Glomerular visceral epithelial cell (primary cell): Measurements from ENCODE around the gene WNK3.

Experiments used
- DNase-seq: peaks from one replicate; pipeline ENCODE4 v3.0.0-alpha.2; 2016; ENCODE audit errors: extremely low spot score

The WNK3 gene

DNA sequence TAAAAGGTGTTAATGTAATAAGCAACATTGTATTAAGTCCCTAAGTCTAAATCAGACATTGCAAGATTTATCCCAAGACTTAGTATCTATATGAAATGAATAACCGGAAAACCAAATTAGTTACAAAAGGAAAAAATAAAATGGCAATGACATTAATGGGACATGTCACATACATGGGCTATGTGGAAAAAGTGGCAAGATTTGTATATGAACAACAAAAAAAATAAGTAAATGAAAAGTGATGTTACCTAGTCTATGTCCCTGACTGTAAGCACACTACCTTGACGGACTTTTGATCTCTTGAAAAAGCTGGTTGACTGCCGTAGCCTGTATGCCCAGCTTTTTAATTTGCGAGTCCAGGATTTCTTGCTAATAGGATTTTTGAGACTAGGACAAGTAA, 119.3 kb downstream of the WNK3 start:
- DNase-seq: no peak

DNA sequence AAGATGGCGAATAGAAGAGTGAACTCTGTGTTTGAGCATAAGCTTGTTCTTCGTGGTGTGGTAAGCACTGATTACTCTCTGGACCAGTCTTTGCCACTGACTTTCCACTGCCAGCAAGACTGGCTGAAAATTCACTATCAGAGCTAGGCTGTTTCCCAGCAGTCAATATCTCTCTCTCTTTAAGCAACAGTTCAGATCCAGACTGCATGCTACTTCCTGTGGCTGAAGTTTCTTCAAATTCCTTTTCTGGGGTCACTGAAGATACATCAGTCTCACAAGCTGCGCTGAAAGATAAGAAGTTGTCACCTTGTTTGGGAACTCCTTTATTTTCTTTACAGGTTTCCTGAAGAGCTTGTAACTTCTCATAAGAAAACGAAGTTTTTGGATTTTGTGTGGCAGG, 120.8 kb downstream of the WNK3 start:
- no peak for DNase-seq

DNA sequence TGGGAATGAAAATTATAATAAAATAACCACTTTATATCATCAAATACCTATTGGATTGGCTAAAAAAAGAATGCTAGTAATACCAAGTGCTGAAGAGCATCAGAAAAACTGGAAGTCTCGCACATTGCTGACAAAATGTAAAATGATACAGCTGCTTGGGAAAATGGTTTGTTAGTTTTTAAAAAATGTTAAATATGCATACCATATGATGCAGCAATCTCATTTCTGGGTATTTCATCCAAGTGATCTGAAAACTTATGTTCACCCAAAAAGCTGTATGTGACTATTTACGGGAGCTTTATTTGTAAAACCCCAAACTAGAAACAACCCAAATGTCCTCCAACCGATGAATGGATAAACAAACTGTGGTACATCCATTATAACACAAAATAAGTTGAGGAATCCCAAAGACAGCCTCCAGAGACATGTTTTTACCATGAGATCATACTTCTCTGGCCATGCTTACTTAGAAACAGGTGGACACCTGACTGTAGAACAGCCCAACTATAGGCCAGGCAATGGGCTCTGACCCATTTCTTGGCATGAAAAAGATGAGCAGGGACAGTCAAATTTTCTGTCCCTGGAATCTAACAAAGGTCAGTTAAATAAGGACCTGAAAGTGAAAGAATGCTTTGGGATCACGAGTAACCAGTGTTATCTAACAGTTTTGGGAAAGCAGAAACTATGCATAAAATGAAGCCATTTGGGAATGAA, 127.3 kb downstream of the WNK3 start:
- no peak for DNase-seq

DNA sequence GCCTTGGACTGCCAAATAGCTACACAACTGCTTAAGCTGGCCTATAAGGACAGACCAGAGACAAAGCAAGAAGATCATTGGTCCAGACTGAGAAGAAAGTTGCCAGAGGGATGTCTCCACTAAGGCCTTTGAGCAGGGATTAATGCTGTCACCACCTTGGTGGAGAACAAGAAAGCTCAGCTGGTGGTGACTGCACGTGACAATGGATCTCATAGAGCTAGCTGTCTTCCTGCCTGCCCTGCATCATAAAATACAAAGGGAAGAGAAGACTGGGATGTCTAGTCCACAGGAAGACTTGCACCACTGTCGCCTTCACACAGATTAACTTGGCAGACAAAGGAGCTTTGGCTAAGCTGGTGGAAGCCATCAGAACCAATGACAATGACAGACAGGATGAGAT, 134.3 kb downstream of the WNK3 start:
- DNase-seq: no peak

DNA sequence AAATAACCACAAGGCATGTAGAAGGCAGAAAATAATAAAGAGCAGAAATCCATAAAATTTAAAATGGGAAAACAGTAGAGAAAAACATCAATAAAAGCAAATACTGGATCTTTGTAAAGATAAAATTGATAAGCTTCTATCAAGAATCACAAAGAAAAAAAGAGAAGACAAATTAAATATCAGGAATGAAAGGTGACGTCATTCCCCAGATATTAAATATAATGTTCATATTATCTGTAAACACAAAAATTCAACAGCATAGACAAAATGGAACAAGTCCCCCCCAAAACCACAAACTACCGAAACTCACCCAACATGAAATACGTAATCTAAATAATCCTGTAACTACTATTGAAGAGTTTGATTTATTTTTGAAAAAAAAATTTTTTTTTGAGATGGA, 144.2 kb downstream of the WNK3 start:
- no peak for DNase-seq

DNA sequence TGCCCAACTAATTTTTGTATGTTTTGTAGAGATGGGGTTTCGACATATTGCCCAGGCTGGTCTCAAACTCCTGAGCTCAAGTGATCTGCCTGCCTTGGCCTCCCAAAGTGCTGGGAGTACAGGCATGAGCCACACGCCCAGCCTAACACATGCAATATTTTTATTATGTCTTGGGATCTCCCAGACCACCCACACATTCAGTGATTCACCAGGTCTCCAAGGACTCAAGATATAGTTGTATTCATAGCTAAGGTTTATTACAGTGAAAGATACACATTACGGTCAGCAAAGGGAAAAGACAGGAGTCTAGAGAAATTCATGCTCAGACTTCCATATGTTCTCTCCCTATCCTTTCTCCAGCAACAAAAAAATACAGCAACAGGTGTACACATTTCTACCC, 149.3 kb downstream of the WNK3 start:
- DNase-seq: no peak

DNA sequence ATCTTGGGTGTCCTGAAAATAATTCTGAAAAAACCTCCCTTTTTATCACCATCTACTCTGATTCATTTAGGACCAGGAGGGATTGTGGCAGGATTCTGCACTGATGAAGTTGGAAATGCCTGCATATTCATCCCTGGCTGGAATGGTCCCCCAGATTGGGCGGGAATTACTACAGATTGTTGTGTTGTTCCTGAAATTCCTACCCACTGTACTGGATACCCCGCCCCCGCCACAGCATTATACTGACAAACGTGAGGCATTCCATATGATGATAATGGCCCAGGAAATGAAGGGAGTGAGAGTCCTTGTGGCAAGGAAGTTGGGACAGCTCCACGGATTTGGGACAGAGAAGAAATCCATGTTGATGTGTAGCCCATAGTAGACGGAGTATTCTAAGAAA, 159.6 kb downstream of the WNK3 start:
- no peak for DNase-seq

DNA sequence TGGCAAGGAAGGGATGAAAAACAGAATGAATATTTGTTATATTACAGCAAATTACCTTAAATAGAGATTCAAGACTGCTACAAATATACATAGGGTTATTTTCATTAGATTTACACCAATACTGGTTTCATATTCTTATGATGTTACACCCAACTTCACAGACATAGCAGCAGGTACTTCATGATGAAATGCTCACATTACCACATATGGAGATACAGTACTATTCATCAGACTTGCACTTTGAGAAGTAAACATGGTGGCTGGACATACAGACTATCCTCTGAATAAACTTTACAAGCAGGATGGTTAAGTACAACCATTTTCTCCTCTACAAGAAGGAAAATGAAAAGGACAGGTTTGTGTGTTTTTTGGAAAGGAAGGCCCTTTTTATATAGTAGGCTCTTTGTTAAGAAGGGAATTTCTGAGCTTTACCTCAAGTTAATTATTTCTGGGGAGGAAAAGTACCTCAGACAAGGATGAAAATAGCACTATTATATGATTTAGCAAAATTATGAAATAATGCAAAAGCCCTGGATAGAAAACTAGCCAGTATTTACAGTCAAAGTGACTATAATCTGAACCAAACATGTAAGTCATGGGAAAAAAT, 162.8 kb downstream of the WNK3 start:
- DNase-seq: no peak

DNA sequence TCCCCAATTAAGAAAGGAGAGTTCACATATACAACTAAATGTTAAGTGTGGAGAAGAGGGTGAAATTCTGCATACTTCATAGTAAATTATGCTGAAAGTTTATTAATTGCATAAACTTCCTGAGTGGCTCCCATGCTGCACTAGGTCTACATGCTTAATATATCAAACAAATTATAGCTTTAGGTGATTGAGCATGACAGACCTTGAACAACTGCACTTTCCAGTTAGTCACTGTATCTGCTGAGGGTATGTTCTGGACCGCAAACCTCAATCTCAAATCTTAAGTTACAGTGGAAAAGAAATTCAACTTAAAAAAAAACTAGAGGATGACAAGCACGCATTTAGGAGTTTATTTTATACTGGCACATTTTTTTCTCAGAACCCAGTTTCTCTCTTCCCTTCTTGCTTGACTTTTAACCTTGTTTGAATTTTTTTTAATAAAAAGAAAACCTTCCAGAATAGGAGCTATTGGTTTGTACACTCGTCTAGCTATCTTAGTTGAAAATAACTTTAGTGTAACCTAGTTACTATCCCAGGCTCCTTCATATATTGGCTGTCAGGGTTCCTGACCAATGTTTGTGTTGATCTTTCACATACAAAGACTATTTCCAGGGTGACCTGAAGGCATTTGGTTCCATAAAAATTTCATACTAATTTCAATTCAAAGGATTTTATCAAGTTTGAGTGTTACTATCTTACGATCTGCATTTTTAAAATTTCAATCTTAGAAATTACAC, 164.6 kb downstream of the WNK3 start:
- no peak for DNase-seq

DNA sequence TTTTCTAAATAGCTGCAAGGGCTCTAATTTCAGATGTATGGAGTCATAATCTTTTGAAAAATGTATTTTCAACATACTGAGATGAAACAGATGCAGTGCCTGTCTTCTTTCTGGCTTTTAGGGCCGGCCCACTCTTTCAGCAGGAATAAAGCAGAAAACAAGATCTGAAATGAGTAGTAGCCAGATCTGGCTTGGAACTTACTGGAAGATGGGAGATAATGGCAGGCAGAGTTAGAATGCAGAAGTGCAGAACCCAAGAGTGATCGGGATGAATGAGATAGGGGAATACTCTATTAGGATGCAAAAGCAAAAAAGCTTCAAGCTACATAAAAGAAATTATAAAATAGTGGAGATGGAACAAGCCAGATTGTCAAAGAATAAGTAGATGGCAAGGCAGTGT, 173.4 kb downstream of the WNK3 start:
- DNase-seq: no peak

DNA sequence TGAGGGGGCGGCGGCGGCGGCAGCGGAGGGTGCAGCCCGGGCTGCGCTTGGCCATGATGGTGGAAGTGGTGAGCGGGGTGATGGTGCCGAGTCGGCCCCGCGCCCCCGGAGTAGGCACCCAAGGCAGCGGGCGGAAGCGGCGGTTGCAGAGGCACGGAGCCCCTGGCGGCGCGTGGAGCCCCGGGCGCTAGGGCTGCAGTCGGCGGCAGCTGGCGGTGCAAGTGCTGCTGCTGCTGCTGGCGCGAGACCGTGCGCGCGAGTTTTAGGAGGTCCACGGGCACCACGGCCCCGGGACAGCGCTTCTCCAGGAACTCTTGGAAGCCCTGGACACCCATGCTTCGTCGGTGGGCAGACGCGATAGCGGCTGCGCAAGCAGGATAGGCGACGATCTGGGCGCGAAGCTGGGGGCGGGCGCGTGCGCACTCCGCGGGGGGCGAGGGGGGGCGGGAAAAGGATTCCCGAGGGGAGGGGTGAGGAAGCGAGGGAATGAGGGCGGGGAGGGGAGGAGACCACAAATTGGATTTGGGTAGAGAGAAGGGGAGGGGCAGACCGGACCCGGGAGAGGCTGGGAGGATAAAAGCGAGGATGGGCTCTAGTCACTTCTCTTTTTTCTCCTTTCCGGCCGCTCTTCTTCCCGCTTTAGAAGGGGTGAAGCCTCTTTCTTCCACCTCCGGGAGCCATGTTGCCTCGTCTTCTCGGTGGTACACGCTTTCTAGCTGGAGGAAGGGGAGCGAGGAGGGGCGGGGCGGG, 174.8 kb downstream of the WNK3 start, which contains the start of gene FAM120C:
Gene FAM120C (minus strand): TSS at position 391 of the 750 bp plus-strand sequence. CDS start 56 bp downstream, at position 335.
- DNase-seq: peak; percentile 78

DNA sequence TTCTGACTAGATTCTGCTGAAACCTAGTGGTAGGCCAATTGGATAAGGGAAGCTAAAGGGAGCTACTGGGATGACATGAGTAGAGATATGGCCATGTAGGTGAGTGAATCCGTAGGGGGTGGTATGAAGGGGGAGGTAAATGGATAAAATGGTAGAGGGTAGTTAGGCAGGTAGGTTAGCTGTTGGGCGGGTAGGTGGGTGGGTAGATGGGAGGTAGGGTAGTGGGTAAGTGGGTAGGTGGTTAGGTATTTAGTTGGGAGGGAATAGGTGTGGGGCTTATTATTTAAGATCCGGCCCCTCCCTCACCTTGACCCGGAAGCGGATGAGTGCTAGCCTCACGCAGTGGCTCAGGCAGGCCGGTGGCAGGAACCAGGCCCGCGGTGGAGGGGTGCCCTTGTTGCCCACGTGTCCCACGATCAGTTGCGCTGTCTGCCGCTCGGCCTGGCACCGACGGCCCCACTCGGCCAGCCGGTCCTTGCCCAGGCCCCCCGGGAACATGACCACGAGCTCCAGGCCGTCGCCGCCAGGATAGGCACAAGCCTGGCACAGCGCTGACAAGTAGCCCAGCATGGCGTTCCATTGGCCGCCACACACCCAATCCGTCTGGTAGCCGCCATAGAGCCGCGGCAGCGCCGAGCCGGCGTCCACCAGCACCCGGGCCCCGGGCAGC, 175.5 kb downstream of the WNK3 start:
- peak; percentile 36 for DNase-seq

DNA sequence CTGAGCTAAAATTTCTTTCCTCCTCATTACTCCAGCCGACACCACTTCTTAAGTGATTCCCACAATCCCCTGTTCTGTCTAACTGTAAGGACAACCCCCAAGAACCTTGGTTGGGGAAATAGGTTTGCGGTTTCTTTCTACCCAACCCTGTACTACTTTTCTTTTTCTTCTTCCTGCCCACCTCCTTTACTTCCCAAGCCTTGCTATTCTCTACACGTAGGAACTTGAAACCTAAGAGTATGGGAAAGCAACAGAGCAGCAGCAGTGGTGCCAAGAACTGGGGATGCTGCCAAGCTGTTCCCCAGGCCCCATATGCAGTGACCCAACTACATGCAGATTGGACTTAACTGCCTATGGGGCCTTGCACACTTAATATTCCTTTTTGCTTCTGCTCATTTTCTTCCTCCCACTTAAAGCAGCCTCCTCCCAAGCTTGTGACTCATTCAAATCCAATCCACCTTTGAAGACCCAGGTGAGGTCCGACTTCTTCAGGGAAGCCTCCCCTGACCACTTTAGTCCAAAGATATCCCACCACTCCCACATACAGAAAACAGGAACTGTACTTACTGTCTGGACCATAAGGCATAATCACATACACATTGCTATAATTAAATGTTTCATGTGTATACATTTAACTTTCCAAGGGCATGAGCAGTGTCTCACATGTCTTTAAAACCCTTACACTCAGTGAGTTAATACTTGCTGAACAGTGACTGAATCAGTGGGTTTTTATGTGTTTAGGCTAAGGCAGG, 176.5 kb downstream of the WNK3 start:
- peak; percentile 37 for DNase-seq

DNA sequence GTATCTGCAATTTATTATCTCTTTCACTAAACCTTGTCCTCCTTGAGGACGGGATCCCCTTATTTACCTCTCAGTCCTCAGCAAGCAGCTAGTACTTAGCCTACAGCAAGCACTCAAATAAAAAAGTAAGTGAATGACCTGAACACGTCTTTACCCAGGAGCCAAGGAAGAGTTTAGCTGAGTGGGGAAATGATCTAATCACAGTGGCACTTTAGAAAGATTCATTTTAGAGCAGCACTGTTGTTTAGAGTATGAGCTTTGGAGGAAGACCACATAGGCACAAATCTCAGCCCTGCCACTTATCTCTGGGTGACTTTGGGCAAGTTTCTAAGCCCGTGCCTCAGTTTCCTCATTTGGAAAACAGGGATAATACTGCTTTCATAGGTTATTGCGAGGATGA, 177.4 kb downstream of the WNK3 start:
- no peak for DNase-seq

DNA sequence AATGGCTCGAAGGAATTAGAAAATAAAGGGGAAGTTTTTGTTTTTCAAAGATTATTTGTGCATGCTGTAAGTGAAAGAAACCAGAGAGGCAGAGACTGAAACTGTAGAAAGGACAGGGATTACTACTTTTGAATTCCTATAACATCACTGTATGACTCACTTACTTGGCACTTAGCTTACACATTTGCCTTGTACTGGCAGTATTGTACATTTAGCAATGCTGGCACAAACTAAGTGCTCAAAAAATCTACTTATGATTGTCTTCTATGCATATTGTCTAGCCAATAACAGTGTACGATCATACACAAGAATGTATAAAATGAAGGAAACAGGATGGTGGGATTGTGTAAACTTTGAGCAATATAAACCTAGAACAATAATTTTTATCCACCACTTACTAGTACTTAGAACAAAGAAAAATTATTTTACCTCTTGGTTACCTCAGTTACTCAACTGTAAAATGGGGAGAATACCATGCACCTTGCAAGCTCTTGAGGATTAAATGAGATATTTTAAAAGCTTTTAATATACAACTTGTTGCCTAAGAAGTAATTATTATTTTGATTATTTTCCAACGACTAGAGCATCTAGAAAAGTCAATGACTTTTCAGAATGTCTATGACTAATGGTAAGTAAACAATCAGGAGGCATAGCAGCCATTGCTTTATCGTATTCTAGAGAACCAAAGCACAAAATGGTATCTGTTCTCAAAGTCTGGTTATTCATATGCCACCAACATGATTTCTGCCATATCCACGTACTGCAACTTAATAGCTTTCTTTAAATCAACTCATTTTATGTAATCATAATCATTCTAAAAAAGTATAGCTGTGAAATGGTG, 179.5 kb downstream of the WNK3 start:
- DNase-seq: peak; percentile 40

DNA sequence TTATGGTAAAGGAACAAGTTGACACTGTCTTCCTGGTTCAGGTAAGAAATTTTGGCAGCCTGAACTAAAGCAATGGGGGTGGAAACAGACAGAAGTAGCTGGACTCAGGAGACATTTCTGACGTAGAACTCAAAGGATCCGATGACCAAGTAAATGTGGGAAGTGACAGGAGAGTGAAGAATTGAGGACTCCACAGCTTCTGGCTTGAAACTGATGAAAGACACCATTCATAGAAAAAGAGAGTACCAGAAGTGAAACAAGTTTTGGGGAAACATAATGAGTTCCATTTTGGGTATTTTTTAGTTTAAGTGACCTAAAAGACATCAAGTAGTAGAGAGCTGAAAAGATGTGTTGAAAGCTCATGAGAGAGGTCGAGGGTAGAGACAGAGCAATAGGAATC, 180.5 kb downstream of the WNK3 start:
- DNase-seq: no peak

DNA sequence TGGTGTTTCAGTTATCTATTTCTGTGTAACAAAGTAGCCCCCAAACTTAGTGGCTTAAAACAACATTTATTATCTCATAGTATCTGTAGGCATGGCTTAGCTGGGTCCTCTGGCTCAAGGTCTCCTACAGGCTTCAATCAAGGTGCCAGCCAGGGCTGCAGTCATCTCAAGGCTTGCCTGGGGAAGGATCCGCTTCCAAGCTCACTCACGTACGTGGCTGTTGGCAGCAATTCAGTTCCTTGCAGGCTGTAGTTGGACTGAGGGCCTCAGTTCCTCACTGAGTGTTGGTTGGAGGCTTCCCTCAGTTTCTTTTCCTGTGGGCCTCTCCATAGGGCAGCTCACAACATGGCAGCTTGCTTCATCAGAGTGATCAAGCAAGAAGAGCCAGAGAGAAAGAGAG, 184.1 kb downstream of the WNK3 start:
- DNase-seq: no peak

DNA sequence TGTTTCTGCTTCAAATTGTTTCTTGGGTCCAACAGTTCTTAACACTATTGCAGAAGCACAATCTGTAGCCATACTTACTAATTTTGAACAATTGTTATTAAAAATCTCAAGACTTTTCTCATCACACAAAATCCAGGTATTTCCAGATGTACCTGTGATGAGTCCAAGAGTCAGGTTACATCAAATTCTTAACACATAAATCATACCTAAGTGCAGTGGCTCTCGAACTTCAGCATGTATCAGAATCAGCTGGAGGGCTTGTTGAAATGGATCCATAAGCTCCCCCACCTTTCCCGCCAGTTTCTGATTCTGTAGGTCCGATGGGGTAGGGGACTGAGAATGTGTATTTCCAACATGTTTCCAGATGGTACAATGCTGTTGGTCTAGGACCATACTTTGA, 185.4 kb downstream of the WNK3 start:
- DNase-seq: no peak

DNA sequence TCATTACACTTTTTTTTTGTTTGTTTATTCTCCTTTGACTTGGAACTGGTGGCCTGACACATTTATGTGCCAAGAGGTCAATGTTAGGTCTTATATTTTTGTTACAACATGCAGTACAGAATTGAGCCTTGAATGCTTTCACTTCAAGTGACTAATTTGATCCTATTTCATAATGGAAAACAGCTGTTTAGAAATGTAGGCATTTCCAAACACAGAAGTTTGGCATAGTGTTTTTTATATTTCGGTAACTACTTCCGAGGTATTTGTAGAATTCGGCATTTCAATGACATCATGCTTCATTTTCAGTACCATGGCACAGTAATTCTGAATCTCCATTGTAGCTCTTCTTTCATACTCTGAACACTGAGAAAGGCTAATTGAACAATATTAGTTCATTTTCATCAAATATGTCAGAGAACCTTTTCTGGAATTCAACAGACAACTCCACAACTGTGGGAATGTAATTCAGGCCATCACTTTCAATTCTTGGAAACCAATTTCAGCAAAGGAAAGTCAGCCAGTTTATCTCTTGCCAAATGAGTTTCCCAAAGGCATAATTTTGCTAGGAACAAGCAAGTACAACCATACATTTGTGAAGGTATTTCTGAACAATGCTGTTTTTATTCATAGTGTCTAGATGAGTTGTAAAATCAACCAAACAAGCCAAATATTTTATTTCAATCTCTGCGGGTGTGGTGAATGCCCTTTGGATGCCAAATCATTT, 186.2 kb downstream of the WNK3 start:
- no peak for DNase-seq
